ENCODE results near the gene NLGN3. TPM values are rescaled to one million over a fixed set of nuclear protein-coding genes. Genes with fewer than 3 reads are reported as not detected.

The NLGN3 gene
- 0.13 and 0.34 TPM in 2 replicates for total RNA-seq

- no peak for DNase-seq (ENCODE audit: low read depth)
- H3K36me3 ChIP-seq (ENCODE audit: control insufficient read depth, insufficient read depth, low read length), result no peaks in the 10 kb centered on the region
- H3K4me3 ChIP-seq (ENCODE audit: low read depth, low read length), result peak within 1 kb of the TSS; percentile 1
- H3K27me3 ChIP-seq (ENCODE audit: control insufficient read depth, insufficient read depth, low read length), result peaks cover 5% of the 10 kb centered on the region
- no peak for TF ChIP-seq CTCF (IDR thresholded peaks at IDR 0.05; ENCODE audit: insufficient read depth, low read length, poor library complexity, severe bottlenecking)
Measured at GRCh38 chrX:71144651-71145050, at the start of gene NLGN3. Gene NLGN3, plus strand, starts transcription at chrX:71144841. Its CDS starts 2,909 bp downstream, at chrX:71147750.

GRCh38 chrX:71095033-71095432 lies 49.6 kb upstream of the NLGN3 start:
- Histone ChIP-seq H3K36me3 (ENCODE audit: control insufficient read depth, insufficient read depth, low read length) (no peaks in the 10 kb centered on the region), H3K4me3 (ENCODE audit: low read depth, low read length) (peak overlapping the region; percentile 48), H3K27me3 (ENCODE audit: control insufficient read depth, insufficient read depth, low read length) (no peaks in the 10 kb centered on the region)
- DNase-seq (ENCODE audit: low read depth), result no peak
- no peak for TF ChIP-seq CTCF (IDR thresholded peaks at IDR 0.05; ENCODE audit: insufficient read depth, low read length, poor library complexity, severe bottlenecking)

- Histone ChIP-seq H3K27me3 (ENCODE audit: control insufficient read depth, insufficient read depth, low read length) (no peaks in the 10 kb centered on the region), H3K4me3 (ENCODE audit: low read depth, low read length) (peak within 1 kb of the TSS; percentile 48), H3K36me3 (ENCODE audit: control insufficient read depth, insufficient read depth, low read length) (no peaks in the 10 kb centered on the region)
- TF ChIP-seq CTCF (IDR thresholded peaks at IDR 0.05; ENCODE audit: insufficient read depth, low read length, poor library complexity, severe bottlenecking), result no peak
- peak; percentile 44 for DNase-seq (ENCODE audit: low read depth)
Measured at GRCh38 chrX:71095555-71095980, 49.1 kb upstream of the NLGN3 start, which contains the start of gene FOXO4. Gene FOXO4, plus strand, starts transcription at chrX:71095851. Its CDS starts 678 bp downstream, at chrX:71096529.

- no peak for TF ChIP-seq CTCF (IDR thresholded peaks at IDR 0.05; ENCODE audit: insufficient read depth, low read length, poor library complexity, severe bottlenecking)
- Histone ChIP-seq H3K36me3 (ENCODE audit: control insufficient read depth, insufficient read depth, low read length) (no peaks in the 10 kb centered on the region), H3K4me3 (ENCODE audit: low read depth, low read length) (peak overlapping the region; percentile 48), H3K27me3 (ENCODE audit: control insufficient read depth, insufficient read depth, low read length) (no peaks in the 10 kb centered on the region)
- no peak for DNase-seq (ENCODE audit: low read depth)
Measured at GRCh38 chrX:71095981-71096759, 48.5 kb upstream of the NLGN3 start.

- H3K4me3 ChIP-seq (ENCODE audit: low read depth, low read length), result peak overlapping the region; percentile 48
- H3K36me3 ChIP-seq (ENCODE audit: control insufficient read depth, insufficient read depth, low read length), result no peaks in the 10 kb centered on the region
- DNase-seq (ENCODE audit: low read depth), result no peak
- H3K27me3 ChIP-seq (ENCODE audit: control insufficient read depth, insufficient read depth, low read length), result no peaks in the 10 kb centered on the region
- no peak for TF ChIP-seq CTCF (IDR thresholded peaks at IDR 0.05; ENCODE audit: insufficient read depth, low read length, poor library complexity, severe bottlenecking)
Measured at GRCh38 chrX:71096760-71097032, 47.9 kb upstream of the NLGN3 start.

GRCh38 chrX:71098302-71098701 lies 46.3 kb upstream of the NLGN3 start:
- Histone ChIP-seq H3K36me3 (ENCODE audit: control insufficient read depth, insufficient read depth, low read length) (no peaks in the 10 kb centered on the region), H3K4me3 (ENCODE audit: low read depth, low read length) (no peak overlapping the region), H3K27me3 (ENCODE audit: control insufficient read depth, insufficient read depth, low read length) (no peaks in the 10 kb centered on the region)
- DNase-seq (ENCODE audit: low read depth), result no peak
- peak; percentile 48 for TF ChIP-seq CTCF (IDR thresholded peaks at IDR 0.05; ENCODE audit: insufficient read depth, low read length, poor library complexity, severe bottlenecking)
